GM11168 (cell line): ENCODE results near the gene ABCF1.
"Not testable (repeated sequence)": the region's sequence is repeated elsewhere in the genome, so short reads cannot be mapped to it uniquely, and the experiment has no call there.

Source experiments
- in situ Hi-C: fragments of 300-500 bp; cut with MboI; formaldehyde crosslinking; loops from one replicate; pipeline ENCODE4 v1.12.0; 2022; ENCODE audit warnings: low sequenced_read_pairs; ENCODE audit not compliant: unreplicated experiment

The ABCF1 gene

DNA sequence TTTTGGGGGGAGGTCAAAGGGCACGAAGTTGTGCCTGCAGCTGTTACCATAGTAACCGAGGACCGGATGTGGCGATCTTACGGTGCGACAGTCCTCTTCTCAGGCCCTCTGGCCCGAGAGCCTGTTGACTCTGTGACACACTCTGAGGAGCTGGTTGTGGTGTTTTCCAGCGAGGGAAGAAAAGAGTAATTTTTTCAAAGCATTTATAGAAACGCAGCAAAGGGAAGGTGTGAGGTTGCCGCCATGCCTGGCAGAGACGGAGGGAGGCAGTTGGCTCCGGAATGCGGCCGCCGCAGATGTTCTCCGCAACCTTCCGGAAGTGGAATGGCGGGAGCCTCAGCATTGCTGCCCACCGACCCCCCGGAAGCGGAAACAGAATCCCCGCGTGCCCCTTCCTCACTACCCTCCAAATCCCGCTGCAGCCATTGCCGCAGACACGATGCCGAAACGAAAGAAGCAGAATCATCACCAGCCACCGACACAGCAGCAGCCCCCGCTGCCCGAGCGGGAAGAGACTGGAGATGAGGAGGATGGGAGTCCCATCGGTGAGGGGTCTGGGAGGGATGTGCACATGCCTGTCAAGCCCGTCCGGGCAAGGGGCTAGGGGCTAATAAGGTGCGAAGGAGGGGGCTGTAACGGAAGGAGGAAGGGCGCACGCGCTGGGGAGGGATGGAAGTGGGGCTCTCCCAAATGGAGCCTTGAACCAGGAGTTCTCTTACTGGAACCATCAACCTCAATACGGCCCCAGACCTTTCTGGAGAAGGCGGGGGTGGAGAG is 14.1 kb upstream of the ABCF1 start, which contains the start of gene PRR3:
PRR3 (plus strand) TSS at position 390 of the 777 bp plus-strand sequence; CDS start at position 440, 50 bp downstream.
- in situ Hi-C loops, result no loop called here

DNA sequence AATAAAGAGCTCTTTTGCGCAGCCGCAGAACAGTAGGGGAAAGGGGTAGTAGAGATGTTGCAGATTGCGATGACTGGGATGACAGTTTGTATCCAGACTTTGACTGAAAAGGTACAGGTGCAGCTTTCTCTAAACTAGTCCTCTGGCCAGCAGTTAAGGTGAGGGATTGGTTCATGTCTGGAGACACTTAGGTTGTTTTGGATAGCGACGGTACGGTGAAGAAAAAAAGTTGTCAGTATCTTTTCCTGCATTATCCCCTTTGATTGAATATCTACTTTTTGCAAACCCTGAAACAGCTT is 13.6 kb upstream of the ABCF1 start:
- in situ Hi-C loops, result no loop called here

DNA sequence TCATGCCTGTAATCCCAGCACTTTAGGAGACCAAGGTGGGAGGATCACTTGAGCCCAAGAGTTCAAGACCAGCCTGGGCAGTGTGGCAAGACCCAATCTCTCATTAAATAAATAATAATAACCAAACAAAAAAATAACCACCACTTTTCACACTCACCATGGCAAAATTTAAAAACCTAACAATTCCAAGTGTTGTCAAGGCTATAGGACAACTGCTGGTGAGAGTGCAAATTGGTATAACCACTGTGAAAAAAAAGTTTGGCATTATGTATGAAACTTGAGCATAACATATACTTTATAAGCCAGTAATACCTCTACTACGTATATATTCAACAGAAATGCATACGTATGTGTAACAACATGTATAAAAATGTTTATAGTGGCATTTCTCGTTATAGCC is 10.3 kb upstream of the ABCF1 start:
- in situ Hi-C loops, result no loop called here

DNA sequence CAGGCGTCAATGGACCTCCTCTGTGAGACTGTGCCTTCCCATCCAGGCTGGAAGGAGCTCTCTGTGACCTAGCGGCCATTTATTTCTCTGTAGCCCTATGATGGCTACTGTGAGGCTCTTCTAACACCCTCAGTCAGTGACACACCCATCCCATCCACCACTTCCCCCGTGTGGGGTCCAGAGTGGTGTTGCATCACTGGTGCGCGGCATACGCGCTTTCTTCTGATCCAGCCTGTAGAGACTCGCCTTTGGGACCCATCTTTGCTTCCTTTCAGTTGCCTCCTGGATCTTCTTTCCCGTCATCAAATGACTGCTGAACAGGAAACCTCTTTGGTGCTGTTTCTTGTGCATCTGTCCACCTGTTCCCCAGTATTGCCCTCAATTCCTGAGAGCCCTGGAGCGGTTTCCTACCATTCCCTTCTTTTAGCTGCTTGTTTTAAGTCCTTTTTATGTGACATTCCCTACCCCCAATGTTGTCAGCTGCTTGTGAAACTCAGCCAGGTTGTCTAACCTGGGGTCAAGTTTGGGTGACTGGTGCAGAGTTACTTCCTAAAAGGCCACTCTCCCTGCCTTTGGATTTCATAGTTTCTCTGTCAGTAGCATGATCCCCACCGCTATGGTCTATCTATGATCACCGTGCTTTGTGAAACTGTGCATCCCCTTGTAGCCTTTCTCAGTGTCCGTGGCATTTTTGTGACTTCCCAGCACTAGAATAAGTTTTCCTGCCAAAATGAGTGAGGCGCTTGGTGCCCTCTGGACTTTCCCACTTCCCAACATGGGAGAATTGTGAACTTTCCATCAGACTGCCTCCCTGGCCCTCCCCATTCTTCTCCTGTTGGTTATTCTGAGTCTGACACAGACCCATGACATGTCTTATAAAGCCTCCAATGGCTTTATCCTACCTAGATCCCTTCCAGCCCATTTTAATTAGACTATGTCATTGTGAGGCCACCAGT is 8.5 kb upstream of the ABCF1 start:
- in situ Hi-C loops, result no loop called here

DNA sequence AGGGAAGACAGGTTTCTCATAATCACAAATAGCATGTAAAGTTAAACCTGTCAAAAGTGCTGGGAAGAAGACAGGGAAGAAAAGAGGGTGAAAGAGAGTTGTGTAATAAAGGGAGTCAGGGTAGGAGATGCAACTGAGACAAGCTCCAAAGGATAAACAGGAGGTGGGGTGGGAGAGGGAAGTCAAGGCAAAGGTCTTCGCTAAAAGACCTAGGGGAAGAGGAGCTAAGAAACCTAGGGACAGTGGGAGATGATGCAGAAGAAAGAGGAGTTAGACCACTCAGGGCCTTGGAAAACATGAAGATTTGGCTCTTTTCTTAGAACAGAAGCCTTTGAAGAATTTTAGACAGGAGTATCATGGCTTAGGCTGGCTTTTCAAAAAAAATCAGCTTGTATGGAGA is 7.1 kb upstream of the ABCF1 start:
- in situ Hi-C loops, result no loop called here

DNA sequence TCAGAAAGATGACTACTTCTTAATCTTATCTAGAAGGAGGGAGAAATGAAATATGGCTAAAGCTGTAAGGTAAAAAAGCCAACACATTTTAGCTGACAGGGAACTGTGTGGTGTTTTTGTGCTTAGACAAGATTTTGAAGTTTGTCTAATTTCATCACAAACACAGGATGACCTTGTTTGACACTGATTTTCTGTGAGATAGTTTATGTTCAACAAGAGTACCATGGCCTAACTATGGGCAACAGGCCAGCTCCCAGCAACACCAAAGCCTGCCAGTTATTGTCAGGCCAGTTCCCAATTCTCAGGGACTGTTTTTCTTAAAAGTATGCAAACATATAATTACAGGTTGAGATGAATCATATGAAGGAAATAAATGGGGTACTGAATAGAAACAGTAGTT is 5.5 kb upstream of the ABCF1 start:
- in situ Hi-C loops, result no loop called here

DNA sequence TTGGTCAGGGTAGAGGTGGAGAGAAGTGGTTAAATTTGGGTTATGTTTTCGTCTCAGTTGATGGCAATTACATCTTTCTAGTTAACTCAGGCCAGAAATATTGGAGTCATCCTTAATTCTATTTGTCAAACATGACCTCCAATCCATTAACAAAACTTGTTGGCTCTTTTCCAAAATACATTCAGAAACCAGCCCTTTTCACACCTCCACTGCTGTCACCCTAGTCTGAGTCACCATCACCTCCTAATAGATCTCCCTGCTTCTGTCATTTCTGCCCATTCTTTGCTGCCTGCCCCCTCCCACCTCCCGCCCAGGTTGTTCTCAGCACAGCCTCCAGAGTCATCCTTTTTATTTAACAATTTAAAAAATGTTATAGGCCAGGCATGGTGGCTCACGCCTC is 3.0 kb upstream of the ABCF1 start:
- in situ Hi-C loops, result no loop called here

DNA sequence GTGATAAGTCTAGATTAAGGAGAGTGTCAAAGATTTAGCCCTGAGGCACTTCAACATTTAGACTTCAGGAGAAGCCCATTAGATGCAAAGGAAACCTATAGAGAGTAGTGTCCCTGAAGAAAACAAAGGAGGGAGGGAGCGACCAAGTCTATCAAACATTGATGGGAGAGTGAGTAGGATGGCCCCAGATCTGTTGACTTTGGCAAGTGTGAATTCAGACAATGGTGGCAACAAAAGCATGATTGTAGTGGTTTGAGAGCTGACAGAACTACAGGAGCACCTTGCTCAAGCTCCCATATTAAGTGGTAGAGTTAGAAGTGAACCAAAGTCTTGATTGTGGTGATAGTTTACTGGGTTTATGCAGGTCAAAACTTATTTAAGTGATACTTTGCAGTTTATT is 979 bp upstream of the ABCF1 start:
- in situ Hi-C loops, result no loop called here

DNA sequence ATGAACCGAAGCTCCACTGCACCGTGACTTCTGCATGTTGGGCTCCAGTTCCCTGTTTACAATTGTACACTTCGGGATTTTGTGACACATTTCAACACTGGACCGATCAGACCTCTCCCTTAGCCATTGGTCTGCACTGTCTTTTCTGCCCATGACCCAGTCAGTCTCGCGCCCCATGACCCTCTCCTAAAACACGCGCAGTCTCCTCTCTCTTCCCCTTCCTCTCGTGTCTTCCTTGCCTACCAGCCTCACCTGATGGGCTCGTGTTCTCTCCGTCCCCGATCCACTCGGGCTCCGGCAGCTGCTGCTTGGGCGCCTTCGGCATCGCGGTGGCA is 535 bp upstream of the ABCF1 start:
- in situ Hi-C loops, result no loop called here

DNA sequence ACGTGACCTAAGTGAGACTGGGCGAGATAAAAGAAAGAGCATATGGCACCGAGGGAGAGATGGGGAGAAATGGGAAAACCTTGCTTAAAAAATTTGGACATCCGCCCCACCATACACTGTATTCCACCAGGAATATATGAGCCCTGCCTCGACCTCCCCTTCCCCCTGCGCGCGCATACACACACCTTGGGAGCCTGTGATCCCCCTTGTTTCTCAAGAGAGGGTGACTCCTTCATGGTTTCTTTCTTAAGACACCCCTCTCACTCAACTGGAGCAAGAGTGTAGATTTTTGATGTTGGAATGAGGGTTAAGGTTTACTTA is 480 bp downstream of the ABCF1 start:
- in situ Hi-C loops, result no loop called here

DNA sequence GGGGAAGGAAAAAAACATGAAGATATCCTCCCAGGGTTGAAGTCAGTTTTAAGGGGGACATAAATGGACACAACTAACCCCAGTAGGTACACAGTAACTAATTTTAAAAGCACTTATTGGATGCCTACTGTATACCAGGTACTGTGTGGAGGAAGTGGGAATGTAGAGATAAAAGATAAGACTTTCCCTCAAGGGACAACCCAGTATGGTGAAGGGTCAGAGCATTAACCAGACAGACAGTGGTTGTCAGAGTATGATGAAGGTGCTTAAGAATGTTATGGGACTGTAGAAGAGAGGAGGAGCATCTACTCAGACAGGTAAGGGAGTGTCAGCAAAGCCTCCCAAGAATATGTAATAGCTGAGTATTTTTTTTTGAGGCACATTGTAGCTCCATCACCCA is 906 bp downstream of the ABCF1 start:
- in situ Hi-C loops, result no loop called here

DNA sequence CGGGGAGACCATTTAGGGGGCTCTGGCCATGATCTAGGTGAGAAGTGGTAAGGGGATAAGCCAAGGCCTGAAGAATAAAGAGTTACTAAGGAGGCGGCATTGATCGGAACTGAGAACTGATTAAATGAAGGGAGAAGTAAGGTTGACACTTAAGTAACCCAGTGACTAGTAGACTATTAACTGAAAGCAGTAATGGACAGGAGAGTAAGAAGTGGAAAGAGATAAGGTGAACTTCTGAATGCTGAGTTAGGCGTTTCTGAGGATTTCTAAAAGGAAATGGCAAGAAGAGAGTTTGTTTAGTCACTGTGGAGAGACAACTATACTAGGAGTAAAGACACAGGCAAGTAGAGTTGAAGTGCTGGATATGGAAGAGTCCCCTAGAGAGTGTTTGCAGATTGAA is 1.9 kb downstream of the ABCF1 start:
- in situ Hi-C loops, result no loop called here

DNA sequence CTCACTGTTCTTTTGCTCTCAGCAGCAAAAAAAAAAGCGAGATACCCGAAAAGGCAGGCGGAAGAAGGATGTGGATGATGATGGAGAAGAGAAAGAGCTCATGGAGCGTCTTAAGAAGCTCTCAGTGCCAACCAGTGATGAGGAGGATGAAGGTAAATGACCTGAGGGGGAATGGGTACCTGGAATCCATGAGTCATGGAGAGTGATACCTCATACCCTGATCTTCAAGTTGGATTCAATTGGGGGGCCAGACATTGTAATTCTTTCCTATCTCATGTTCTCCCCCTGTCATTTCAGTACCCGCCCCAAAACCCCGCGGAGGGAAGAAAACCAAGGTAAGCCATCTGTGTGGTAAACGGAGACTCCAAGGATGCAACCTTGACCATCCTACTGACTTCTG is 6.8 kb downstream of the ABCF1 start:
- in situ Hi-C loops, result no loop called here

DNA sequence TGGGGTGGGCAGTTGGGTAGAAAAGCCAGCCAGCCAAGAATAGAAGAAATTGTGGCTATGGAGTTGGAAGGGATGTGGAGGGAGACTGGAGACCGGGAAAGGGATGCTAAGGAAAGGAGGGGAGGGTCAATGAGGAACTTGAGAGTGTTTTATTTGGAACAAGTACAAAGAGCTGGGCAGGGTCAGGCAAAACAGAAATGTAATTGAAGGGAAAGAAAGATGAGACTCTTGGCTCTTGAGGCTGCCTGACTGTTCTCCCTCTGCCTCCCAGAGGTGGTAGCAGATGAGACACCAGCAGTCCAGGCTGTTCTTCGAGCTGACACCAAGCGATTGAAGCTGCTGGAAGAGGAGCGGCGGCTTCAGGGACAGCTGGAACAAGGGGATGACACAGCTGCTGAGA is 12.7 kb downstream of the ABCF1 start:
- in situ Hi-C loops, result no loop called here

DNA sequence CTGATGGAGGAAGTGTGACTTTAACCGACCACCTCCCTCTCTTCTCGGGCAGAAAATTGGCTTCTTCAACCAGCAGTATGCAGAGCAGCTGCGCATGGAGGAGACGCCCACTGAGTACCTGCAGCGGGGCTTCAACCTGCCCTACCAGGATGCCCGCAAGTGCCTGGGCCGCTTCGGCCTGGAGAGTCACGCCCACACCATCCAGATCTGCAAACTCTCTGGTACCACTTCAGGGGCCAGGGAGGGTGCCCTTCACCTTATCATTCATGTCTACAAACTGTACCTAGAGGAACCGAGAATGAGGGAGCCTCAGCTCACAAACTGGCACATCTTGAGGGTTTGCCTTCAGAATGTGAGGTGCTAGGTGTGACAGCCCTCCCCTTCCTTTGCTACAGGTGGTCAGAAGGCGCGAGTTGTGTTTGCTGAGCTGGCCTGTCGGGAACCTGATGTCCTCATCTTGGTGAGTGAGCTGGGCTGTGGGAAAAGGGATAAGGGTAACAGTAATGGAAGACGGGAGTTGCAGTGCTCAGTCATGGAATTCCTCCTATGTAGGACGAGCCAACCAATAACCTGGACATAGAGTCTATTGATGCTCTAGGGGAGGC is 18.6 kb downstream of the ABCF1 start:
- in situ Hi-C loops, result no loop called here

DNA sequence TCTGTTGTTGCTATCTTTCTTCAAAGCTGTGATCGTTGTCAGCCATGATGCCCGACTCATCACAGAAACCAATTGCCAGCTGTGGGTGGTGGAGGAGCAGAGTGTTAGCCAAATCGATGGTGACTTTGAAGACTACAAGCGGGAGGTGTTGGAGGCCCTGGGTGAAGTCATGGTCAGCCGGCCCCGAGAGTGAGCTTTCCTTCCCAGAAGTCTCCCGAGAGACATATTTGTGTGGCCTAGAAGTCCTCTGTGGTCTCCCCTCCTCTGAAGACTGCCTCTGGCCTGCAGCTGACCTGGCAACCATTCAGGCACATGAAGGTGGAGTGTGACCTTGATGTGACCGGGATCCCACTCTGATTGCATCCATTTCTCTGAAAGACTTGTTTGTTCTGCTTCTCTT is 19.3 kb downstream of the ABCF1 start:
- in situ Hi-C loops, result no loop called here

DNA sequence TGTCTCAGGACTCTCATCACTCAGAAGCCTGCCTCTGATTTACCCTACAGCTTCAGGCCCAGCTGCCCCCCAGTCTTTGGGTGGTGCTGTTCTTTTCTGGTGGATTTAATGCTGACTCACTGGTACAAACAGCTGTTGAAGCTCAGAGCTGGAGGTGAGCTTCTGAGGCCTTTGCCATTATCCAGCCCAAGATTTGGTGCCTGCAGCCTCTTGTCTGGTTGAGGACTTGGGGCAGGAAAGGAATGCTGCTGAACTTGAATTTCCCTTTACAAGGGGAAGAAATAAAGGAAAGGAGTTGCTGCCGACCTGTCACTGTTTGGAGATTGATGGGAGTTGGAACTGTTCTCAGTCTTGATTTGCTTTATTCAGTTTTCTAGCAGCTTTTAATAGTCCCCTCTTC is 19.8 kb downstream of the ABCF1 start:
- in situ Hi-C loops, result no loop called here

DNA sequence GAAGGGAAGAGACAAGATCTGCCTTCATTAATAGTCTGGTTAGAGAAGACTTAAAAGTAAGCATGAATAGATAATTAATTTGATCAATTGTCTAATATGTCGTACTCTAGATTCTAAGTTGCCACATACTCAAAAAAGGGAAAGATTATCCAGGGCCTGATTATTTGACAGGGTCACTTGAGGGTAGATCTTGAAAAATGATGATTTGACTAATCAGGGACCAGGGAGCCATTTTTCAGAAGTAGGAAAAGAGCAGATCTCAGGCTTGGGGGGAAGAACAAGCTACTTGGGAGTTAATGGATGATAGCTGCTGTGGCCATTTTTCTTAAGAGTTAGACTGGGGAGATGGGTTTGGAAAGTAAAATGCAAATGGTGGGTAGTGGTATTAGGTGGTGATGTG is 21.0 kb downstream of the ABCF1 start:
- in situ Hi-C loops, result no loop called here

DNA sequence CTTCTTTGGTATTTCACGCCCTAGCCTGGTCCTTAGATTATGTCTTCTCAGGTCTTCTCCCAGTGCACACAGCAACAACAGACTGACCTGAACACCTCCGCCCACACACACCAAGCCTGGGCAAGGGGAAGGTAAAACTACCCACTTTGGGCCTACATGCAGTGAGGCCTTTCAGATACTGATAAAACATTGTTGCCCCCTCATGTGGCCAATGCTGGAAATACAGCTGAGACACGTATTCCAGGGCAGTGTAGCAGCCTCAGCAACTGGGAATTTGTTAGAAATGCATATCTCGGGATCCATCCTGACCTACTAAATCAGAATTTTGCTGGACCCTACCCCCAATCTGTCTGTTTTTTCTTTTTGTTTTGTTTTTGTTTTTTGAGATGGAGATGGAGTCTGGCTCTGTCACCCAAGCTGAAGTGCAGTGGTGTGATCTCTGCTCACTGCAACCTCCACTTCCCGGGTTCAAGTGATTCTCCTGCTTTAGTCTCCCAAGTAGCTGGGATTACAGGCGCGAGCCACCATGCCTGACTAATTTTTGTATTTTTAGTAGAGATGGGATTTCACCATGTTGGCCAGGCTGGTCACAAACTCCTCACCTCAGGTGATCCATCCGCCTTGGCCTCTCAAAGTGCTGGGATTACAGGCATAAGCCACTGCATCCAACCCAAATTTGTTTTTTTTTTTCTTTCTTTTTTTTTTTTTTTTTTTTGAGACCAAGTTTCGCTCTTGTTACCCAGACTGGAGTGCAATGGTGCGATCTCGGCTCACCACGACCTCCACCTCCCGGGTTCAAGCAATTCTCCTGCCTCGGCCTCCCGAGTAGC is 26.3 kb downstream of the ABCF1 start:
- in situ Hi-C loops, result not testable (repeated sequence)

DNA sequence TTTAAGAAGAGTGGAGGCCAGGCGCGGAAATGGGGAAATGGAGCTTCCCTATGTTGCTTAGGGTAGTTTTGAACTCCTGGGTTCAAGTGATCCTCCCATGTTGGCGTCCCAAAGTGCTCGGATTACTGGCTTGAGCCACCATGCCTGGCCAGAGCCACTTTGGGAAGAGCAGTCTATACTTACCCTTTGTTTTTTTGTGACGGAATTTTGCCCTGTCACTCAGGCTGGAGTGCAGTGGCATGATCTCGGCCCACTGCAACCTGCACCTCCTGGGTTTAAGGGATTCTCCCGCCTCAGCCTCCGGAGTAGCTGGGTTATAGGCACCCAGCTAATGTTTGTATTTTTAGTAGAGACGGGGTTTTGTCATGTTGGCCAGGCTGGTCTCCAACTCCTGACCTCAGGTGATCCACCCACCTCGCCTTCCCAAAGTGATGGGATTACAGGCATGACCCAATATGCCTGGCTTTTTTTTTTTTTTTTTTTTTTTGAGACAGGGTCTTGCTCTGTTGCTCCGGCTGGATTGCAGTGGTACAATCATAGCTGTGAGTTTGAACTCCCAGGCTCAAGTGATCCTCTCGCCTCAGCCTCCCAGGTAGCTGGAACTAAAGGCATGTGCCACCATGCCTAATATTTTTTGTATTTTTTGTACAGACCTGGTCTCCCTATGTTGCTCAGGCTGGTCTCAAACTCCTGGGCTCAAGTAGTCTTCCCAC is 27.8 kb downstream of the ABCF1 start:
- in situ Hi-C loops, result no loop called here
